Measurements from ENCODE around the gene OR2T1.
A peak's percentile ranks its signal among the peaks of the same experiment; 100 is the strongest.

Gene OR2T1

DNA sequence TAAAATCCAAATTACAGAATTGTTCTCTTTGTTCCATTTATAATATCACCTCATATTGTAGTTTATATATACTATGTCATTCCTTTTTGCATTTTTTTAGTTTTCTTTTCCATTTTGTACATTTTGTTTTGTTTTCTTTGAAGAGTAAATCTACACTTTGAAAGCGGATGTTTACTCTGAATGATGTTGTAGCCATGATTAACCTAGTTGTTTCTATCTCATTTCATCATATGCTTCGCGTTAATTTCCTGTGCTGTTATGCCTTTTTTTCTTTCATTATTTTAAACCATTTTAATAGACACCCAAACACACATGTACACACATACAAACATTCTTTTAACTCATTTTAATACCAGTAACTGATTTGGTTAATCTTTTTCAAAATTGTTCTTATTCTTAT is 22.0 kb upstream of the OR2T1 start:
- H2AFZ ChIP-seq (ENCODE audit: low read length): no peak overlapping the region
- H3K9me3 ChIP-seq (replicated peaks in 1 of 2; ENCODE audit: control insufficient read depth in 2 of 2, insufficient read depth in 1 of 2, low read depth in 1 of 2, low read length in 2 of 2): peaks cover 0 to 13% of the 10 kb centered on the region in 2 donors
- no peak overlapping the region for H3K9ac ChIP-seq (ENCODE audit: low read depth, low read length, poor library complexity)
- no peak overlapping the region for H3K14ac ChIP-seq (ENCODE audit: low read length)
- no peak overlapping the region for H2BK5ac ChIP-seq (ENCODE audit: low read length)
- no peak overlapping the region for H4K8ac ChIP-seq (ENCODE audit: low read depth, low read length)
- no peaks in the 10 kb centered on the region for H3K4me1 ChIP-seq (ENCODE audit: control insufficient read depth in 2 of 2, insufficient read depth in 1 of 2, low read depth in 1 of 2, low read length in 2 of 2)
- H3K18ac ChIP-seq (ENCODE audit: low read length): no peak overlapping the region
- H3K27me3 ChIP-seq (ENCODE audit: control insufficient read depth in 3 of 3, insufficient read depth in 3 of 3, low read depth in 1 of 3, low read length in 3 of 3): no peaks in the 10 kb centered on the region
- no peak overlapping the region for H2BK15ac ChIP-seq (ENCODE audit: low read length)
- no peaks in the 10 kb centered on the region for H3K36me3 ChIP-seq (replicated peaks in 1 of 2; ENCODE audit: control insufficient read depth in 2 of 2, insufficient read depth in 2 of 2, low read length in 2 of 2)
- H3K23ac ChIP-seq (ENCODE audit: low read depth, low read length, poor library complexity): no peak overlapping the region
- H3K4me3 ChIP-seq (ENCODE audit: low read length in 2 of 2): no peak overlapping the region
- no peak overlapping the region for H4K91ac ChIP-seq (ENCODE audit: low read depth, low read length, poor library complexity)
- H3K79me1 ChIP-seq (ENCODE audit: low read depth, low read length): no peaks in the 10 kb centered on the region
- WGBS, 2 donors (ENCODE audit: extremely low coverage in 2 of 2, insufficient read length in 2 of 2, insufficient replicate concordance in 1 of 2): no CpG with 5 or more reads among the region's 3 CpGs
- no peak overlapping the region for H2BK12ac ChIP-seq (ENCODE audit: low read length)
- no peak overlapping the region for H3K4ac ChIP-seq (ENCODE audit: low read length)
- no peak overlapping the region for H3K4me2 ChIP-seq (ENCODE audit: insufficient read depth, low read length, poor library complexity, severe bottlenecking)
- no peak overlapping the region for H2BK120ac ChIP-seq (ENCODE audit: low read depth, low read length)
- no peak overlapping the region for H2AK5ac ChIP-seq (ENCODE audit: low read depth, low read length)
- no peak for DNase-seq (ENCODE audit: low spot score)
- H3K27ac ChIP-seq (replicated peaks; ENCODE audit: low read length): no peak overlapping the region

DNA sequence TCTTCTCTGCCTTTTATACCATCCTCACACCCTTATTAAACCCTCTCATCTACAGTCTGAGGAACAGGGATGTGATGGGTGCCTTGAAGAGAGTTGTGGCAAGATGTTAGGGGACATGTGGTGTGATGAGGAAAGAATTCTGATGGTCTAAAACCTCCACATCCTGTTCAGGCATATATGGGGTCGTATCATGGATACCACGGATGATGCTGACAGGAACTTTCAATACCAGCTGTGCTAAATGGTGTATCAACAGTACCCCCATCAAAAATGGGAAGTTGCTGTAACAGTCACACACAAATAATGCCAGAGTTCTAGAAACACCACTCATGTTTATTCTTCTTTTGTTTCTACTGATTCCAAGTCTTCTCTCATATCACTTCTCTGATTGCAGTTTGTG is 14.4 kb upstream of the OR2T1 start:
- Histone ChIP-seq H3K9me3 (replicated peaks in 1 of 2; ENCODE audit: control insufficient read depth in 2 of 2, insufficient read depth in 1 of 2, low read depth in 1 of 2, low read length in 2 of 2) (peaks cover 0 to 29% of the 10 kb centered on the region in 2 donors), H2AFZ (ENCODE audit: low read length) (no peak overlapping the region), H3K4ac (ENCODE audit: low read length) (no peak overlapping the region), H2AK5ac (ENCODE audit: low read depth, low read length) (no peak overlapping the region), H3K9ac (ENCODE audit: low read depth, low read length, poor library complexity) (no peak overlapping the region), H3K79me1 (ENCODE audit: low read depth, low read length) (no peaks in the 10 kb centered on the region), H3K4me3 (ENCODE audit: low read length in 2 of 2) (no peak overlapping the region), H2BK12ac (ENCODE audit: low read length) (no peak overlapping the region), H3K14ac (ENCODE audit: low read length) (no peak overlapping the region), H2BK15ac (ENCODE audit: low read length) (no peak overlapping the region), H3K4me1 (ENCODE audit: control insufficient read depth in 2 of 2, insufficient read depth in 1 of 2, low read depth in 1 of 2, low read length in 2 of 2) (no peaks in the 10 kb centered on the region), H3K4me2 (ENCODE audit: insufficient read depth, low read length, poor library complexity, severe bottlenecking) (no peak overlapping the region), H4K8ac (ENCODE audit: low read depth, low read length) (no peak overlapping the region), H3K27ac (replicated peaks; ENCODE audit: low read length) (no peak overlapping the region), H3K18ac (ENCODE audit: low read length) (no peak overlapping the region), H3K23ac (ENCODE audit: low read depth, low read length, poor library complexity) (no peak overlapping the region), H3K36me3 (replicated peaks in 1 of 2; ENCODE audit: control insufficient read depth in 2 of 2, insufficient read depth in 2 of 2, low read length in 2 of 2) (no peaks in the 10 kb centered on the region), H2BK5ac (ENCODE audit: low read length) (no peak overlapping the region), H2BK120ac (ENCODE audit: low read depth, low read length) (no peak overlapping the region), H3K27me3 (ENCODE audit: control insufficient read depth in 3 of 3, insufficient read depth in 3 of 3, low read depth in 1 of 3, low read length in 3 of 3) (peaks cover 0 to 2% (median 0%) of the 10 kb centered on the region in 3 experiments), H4K91ac (ENCODE audit: low read depth, low read length, poor library complexity) (no peak overlapping the region)
- no peak for DNase-seq (ENCODE audit: low spot score)
- no CpG with 5 or more reads among the region's 2 CpGs for WGBS, 2 donors (ENCODE audit: extremely low coverage in 2 of 2, insufficient read length in 2 of 2, insufficient replicate concordance in 1 of 2)

GRCh38 chr1:248393050-248393449 is 9.8 kb upstream of the OR2T1 start:
- no CpG with 5 or more reads among the region's 2 CpGs for WGBS, 2 donors (ENCODE audit: extremely low coverage in 2 of 2, insufficient read length in 2 of 2, insufficient replicate concordance in 1 of 2)

GRCh38 chr1:248404024-248404423 is 1.2 kb downstream of the OR2T1 start:
- Histone ChIP-seq H3K4me3 (ENCODE audit: low read length in 2 of 2) (no peak overlapping the region), H3K79me1 (ENCODE audit: low read depth, low read length) (no peaks in the 10 kb centered on the region), H2AK5ac (ENCODE audit: low read depth, low read length) (no peak overlapping the region), H4K8ac (ENCODE audit: low read depth, low read length) (no peak overlapping the region), H3K36me3 (replicated peaks in 1 of 2; ENCODE audit: control insufficient read depth in 2 of 2, insufficient read depth in 2 of 2, low read length in 2 of 2) (no peaks in the 10 kb centered on the region), H4K91ac (ENCODE audit: low read depth, low read length, poor library complexity) (no peak overlapping the region), H3K14ac (ENCODE audit: low read length) (no peak overlapping the region), H3K9me3 (replicated peaks in 1 of 2; ENCODE audit: control insufficient read depth in 2 of 2, insufficient read depth in 1 of 2, low read depth in 1 of 2, low read length in 2 of 2) (peaks cover 0 to 26% of the 10 kb centered on the region in 2 donors), H3K4ac (ENCODE audit: low read length) (no peak overlapping the region), H3K4me2 (ENCODE audit: insufficient read depth, low read length, poor library complexity, severe bottlenecking) (no peak overlapping the region), H3K27me3 (ENCODE audit: control insufficient read depth in 3 of 3, insufficient read depth in 3 of 3, low read depth in 1 of 3, low read length in 3 of 3) (no peaks in the 10 kb centered on the region), H2BK12ac (ENCODE audit: low read length) (no peak overlapping the region), H2BK15ac (ENCODE audit: low read length) (no peak overlapping the region), H2BK5ac (ENCODE audit: low read length) (no peak overlapping the region), H3K23ac (ENCODE audit: low read depth, low read length, poor library complexity) (no peak overlapping the region), H3K9ac (ENCODE audit: low read depth, low read length, poor library complexity) (no peak overlapping the region), H3K4me1 (ENCODE audit: control insufficient read depth in 2 of 2, insufficient read depth in 1 of 2, low read depth in 1 of 2, low read length in 2 of 2) (no peaks in the 10 kb centered on the region), H3K18ac (ENCODE audit: low read length) (no peak overlapping the region), H3K27ac (replicated peaks; ENCODE audit: low read length) (no peak overlapping the region), H2BK120ac (ENCODE audit: low read depth, low read length) (no peak overlapping the region), H2AFZ (ENCODE audit: low read length) (no peak overlapping the region)
- no CpG with 5 or more reads among the region's 6 CpGs for WGBS, 2 donors (ENCODE audit: extremely low coverage in 2 of 2, insufficient read length in 2 of 2, insufficient replicate concordance in 1 of 2)
- DNase-seq (ENCODE audit: low spot score): peak; percentile 38

More at GRCh38 chr1:248393050-248393449, 9.8 kb upstream of the OR2T1 start:
- Histone ChIP-seq H4K91ac (ENCODE audit: low read depth, low read length, poor library complexity) (no peak overlapping the region), H2BK120ac (ENCODE audit: low read depth, low read length) (no peak overlapping the region), H2AK5ac (ENCODE audit: low read depth, low read length) (no peak overlapping the region), H4K8ac (ENCODE audit: low read depth, low read length) (no peak overlapping the region), H2BK15ac (ENCODE audit: low read length) (no peak overlapping the region), H3K4me2 (ENCODE audit: insufficient read depth, low read length, poor library complexity, severe bottlenecking) (no peak overlapping the region), H3K36me3 (replicated peaks in 1 of 2; ENCODE audit: control insufficient read depth in 2 of 2, insufficient read depth in 2 of 2, low read length in 2 of 2) (no peaks in the 10 kb centered on the region), H3K27me3 (ENCODE audit: control insufficient read depth in 3 of 3, insufficient read depth in 3 of 3, low read depth in 1 of 3, low read length in 3 of 3) (peaks cover 0 to 1% (median 0%) of the 10 kb centered on the region in 3 experiments), H2AFZ (ENCODE audit: low read length) (no peak overlapping the region), H3K14ac (ENCODE audit: low read length) (no peak overlapping the region), H3K4me1 (ENCODE audit: control insufficient read depth in 2 of 2, insufficient read depth in 1 of 2, low read depth in 1 of 2, low read length in 2 of 2) (no peaks in the 10 kb centered on the region), H2BK12ac (ENCODE audit: low read length) (no peak overlapping the region), H3K18ac (ENCODE audit: low read length) (no peak overlapping the region), H3K9me3 (replicated peaks in 1 of 2; ENCODE audit: control insufficient read depth in 2 of 2, insufficient read depth in 1 of 2, low read depth in 1 of 2, low read length in 2 of 2) (peaks cover 0 to 23% of the 10 kb centered on the region in 2 donors), H2BK5ac (ENCODE audit: low read length) (no peak overlapping the region), H3K4ac (ENCODE audit: low read length) (no peak overlapping the region), H3K9ac (ENCODE audit: low read depth, low read length, poor library complexity) (no peak overlapping the region), H3K79me1 (ENCODE audit: low read depth, low read length) (no peaks in the 10 kb centered on the region), H3K23ac (ENCODE audit: low read depth, low read length, poor library complexity) (no peak overlapping the region), H3K27ac (replicated peaks; ENCODE audit: low read length) (no peak overlapping the region), H3K4me3 (ENCODE audit: low read length in 2 of 2) (no peak overlapping the region)
- DNase-seq (ENCODE audit: low spot score): no peak

Data from neuronal stem cell (in vitro differentiated cells).